ENCODE measurements around the gene CHRNB2.
"Not testable (repeated sequence)": the region's sequence is repeated elsewhere in the genome, so short reads cannot be mapped to it uniquely, and the experiment has no call there.

CHRNB2 gene

GRCh38 chr1:154567386-154568156, at the start of gene CHRNB2:
Gene CHRNB2 (plus strand): TSS chr1:154567778. CDS start chr1:154568045, 267 bp downstream.
- DNase-seq (ENCODE audit: low spot score): peak; percentile 89

GRCh38 chr1:154519591-154519991, 48.0 kb upstream of the CHRNB2 start:
- no peak for DNase-seq (ENCODE audit: low spot score)

- no peak for DNase-seq (ENCODE audit: low spot score)
These were observed 47.2 kb upstream of the CHRNB2 start for GRCh38 chr1:154520333-154520732.

- no peak for DNase-seq (ENCODE audit: low spot score)
These were observed 45.9 kb upstream of the CHRNB2 start for GRCh38 chr1:154521695-154522094.

- DNase-seq (ENCODE audit: low spot score): no peak
These were observed 42.7 kb upstream of the CHRNB2 start for GRCh38 chr1:154524881-154525280.

- no peak for DNase-seq (ENCODE audit: low spot score)
These were observed 40.4 kb upstream of the CHRNB2 start for GRCh38 chr1:154527192-154527591.

- no peak for DNase-seq (ENCODE audit: low spot score)
These were observed 38.3 kb upstream of the CHRNB2 start for GRCh38 chr1:154529308-154529707.

GRCh38 chr1:154531950-154532349, 35.6 kb upstream of the CHRNB2 start:
- DNase-seq (ENCODE audit: low spot score): not testable (repeated sequence)

GRCh38 chr1:154533952-154534844, 33.4 kb upstream of the CHRNB2 start:
- DNase-seq (ENCODE audit: low spot score): peak; percentile 80

GRCh38 chr1:154536570-154536969, 31.0 kb upstream of the CHRNB2 start:
- no peak for DNase-seq (ENCODE audit: low spot score)

- no peak for DNase-seq (ENCODE audit: low spot score)
These were observed 27.8 kb upstream of the CHRNB2 start for GRCh38 chr1:154539486-154540483.

GRCh38 chr1:154541231-154541630, 26.3 kb upstream of the CHRNB2 start:
- DNase-seq (ENCODE audit: low spot score): no peak

GRCh38 chr1:154546264-154547063, 21.1 kb upstream of the CHRNB2 start:
- DNase-seq (ENCODE audit: low spot score): peak; percentile 91

- DNase-seq (ENCODE audit: low spot score): no peak
These were observed 20.4 kb upstream of the CHRNB2 start for GRCh38 chr1:154547105-154547732.

GRCh38 chr1:154548028-154548427, 19.6 kb upstream of the CHRNB2 start:
- no peak for DNase-seq (ENCODE audit: low spot score)

GRCh38 chr1:154549202-154549770, 18.3 kb upstream of the CHRNB2 start:
- no peak for DNase-seq (ENCODE audit: low spot score)

GRCh38 chr1:154550070-154550469, 17.5 kb upstream of the CHRNB2 start:
- DNase-seq (ENCODE audit: low spot score): no peak

- no peak for DNase-seq (ENCODE audit: low spot score)
These were observed 16.9 kb upstream of the CHRNB2 start for GRCh38 chr1:154550657-154551056.

GRCh38 chr1:154551474-154551873, 16.1 kb upstream of the CHRNB2 start:
- DNase-seq (ENCODE audit: low spot score): no peak

GRCh38 chr1:154552036-154552435, 15.5 kb upstream of the CHRNB2 start:
- DNase-seq (ENCODE audit: low spot score): no peak

All from HuH-7 (cell line).